Activated CD4-positive, alpha-beta T cell treated with anti-CD3 and anti-CD28 coated beads for 24 hours (primary cell): ENCODE measurements around the gene DUS1L.

Experiments used
- DNase-seq, 2 donors: peaks; one replicate each; pipeline ENCODE4 v3.0.0-alpha.2; 2020; ENCODE audit warnings: low read depth in 2 of 2

The DUS1L gene

DNA sequence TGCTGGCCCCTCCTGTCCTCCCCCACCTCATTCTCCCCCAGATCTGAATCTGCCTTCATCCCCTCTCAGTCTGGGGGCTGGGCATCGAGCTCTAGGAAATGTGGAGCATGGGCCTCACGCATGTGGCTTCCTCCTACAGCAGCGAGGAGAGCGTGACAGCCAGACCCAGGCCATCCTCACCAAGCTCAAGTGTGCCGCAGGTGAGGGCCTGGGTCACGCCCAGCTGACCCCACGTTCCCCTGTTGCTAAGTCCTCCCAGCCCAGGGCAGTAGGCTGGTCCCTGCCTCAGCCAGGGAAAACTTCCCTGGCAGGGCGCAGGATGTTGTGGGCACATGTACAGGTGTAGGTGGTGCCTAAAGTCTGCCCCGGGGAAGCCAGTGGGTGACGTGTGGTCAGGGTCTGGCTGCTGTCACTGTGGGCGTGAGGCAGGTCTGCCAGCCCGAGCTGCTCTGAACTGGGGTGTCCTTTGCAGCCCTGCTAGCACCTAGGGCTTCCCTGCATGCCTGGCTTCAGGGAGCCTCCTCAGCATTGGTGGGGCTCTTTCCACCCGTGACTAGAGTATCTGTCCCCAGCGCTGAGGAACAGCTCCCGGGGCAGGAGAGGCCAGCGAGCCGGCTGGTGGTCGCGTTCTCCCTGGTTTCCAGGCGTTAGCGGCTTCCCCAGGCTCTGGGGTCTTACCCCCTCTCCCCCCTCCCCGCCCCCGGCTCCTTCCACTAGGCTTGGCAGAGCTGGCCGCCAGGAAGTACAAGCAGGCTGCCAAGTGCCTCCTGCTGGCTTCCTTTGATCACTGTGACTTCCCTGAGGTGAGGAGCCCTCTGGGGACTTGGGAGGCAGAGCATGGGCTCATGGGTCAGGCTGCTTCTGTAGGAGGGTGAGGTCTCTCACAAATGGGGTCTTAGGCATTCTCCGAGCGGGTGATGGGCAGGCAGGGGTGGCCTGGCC is 10.3 kb downstream of the DUS1L start:
- DNase-seq, result no peak

DNA sequence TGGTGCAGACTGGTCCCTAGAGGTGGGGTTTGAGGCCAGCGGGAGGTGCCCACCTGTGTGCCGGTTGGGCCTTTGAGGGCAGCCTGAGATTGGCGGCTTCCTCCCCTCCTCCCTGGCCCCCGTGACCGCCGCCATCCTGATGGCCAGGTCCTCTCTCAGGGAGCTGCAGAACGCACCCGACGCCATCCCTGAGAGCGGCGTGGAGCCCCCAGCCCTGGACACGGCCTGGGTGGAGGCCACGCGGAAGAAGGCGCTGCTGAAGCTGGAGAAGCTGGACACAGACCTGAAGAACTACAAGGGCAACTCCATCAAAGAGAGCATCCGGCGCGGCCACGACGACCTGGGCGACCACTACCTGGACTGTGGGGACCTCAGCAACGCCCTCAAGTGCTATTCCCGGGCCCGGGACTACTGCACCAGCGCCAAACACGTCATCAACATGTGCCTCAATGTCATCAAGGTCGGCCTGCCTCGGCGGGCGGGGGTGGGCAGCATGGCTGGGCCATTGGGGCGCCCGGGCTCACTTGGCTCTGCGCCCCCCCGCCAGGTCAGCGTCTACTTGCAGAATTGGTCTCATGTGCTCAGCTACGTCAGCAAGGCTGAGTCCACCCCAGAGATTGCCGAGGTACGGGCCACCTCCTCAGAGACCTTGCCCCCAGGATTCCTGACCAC is 11.1 kb downstream of the DUS1L start:
- DNase-seq, result no peak

DNA sequence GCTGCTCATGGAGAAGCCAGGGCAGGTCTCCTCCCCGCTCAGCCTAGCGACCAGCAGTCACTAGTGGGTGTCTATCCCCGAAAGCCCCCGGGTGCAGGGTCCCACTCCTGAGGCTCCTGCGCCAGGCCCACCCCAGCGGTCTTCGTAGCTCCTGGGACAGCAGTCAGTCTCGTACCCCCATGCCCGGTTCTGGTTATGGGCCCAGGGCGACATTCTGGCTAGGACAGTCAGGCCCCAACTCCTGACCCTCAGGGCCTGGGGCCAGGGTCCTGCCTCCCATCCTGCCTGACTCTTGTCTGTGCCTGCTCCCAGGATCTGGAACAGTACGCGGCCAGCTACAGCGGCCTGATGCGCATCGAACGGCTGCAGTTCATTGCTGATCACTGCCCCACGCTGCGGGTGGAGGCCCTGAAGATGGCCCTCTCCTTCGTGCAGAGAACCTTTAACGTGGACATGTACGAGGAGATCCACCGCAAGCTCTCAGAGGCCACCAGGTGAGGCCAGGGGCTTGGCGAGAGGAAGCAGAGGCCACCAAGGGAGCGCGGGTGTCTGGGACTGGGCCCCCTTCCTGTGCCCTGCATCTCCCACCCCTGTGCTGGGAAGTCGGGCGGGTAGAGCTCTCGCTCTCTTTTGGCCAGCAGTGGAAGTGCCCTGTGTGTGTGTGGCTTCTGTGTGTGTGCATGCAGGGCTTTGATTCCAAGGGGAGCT is 11.9 kb downstream of the DUS1L start:
- no peak for DNase-seq

DNA sequence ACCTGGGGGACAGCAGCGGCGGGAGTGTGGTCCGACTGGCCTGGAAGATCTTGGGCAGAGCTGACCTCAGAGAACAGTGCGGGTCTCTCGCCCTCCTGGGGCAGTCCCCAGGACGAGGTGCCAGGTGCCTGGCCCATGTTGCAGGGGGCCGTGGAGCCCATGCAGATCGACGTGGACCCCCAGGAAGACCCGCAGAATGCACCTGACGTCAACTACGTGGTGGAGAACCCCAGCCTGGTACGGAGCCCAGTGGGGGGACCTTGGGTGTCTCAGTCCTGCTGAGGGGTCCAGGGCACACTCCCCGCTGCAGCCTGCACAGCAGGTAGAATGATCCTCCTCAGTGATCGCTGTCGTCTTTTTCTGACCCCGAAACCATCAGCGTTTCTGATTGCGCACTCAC is 12.5 kb downstream of the DUS1L start:
- no peak for DNase-seq

DNA sequence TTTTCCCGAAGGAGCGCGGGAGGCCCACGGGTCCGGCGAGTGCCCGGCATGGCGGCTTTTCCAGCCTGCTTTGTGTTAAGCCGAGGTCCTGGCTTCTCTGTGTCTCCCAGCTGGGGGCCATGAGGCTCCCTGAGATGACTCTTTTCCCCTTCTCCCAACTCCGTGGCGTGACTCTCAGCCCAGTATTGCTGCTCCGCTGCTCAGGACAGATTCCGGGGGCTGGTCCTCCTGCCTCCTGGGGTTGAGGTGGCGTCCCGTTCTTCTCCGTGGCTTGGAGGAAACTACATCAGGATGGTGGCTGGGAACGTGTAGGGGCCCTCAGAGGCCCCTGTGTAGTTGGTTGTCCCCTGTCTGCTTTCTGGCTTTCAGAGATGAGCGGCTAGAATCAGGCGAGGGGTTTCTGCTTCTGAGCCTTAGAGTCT is 13.0 kb downstream of the DUS1L start:
- no peak for DNase-seq

DNA sequence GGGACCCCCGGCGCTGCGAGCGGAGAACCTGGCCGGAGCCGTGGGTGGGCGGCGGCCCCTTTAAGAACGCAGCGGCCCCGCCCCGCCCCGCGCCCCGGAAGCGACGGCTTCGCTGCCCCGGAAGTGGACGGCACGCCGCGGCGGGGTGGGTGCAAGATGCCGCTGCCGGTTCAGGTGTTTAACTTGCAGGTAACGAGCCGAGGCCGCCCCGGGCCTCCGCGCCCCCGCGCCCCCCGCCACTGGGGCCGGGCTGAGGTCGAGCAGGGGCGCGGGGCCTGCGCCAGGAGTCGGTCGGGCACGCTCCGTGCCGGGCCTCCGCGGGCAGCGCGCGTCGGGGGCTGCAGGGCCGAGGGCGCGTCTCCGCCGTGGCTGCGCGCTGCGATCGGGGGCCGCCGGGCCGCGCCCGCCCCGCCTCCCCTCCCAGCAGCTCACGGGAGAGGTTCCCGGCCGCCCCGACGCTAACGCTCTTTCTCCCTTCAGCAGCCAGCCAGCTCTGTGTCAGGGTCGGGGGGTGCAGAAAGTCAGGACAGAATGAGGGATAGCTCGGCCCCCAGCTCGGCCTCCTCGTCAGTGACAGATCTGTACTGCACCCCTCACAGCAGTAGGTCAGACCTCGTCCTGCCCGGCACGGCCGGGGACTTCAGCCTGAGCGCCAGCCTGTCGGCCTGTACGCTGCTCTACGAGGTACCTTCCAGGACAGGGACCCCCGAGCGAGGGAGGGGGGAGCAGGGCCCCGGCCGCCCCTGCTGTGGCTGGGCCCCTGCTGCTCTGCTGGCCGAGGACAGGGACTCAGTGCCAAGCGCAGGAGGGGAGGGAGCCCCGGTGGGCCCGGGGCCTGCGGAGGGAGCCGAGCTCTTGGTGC is 13.6 kb downstream of the DUS1L start, which contains the start of the genes GPS1 and RFNG:
GPS1 (plus strand) TSS at position 123 of the 862 bp plus-strand sequence; CDS start at position 157, 34 bp downstream.
RFNG (minus strand) TSS at position 36 of the 862 bp plus-strand sequence. CDS start 45 bp downstream, outside the sequence.
- DNase-seq, result peak; percentile 70 to 82

DNA sequence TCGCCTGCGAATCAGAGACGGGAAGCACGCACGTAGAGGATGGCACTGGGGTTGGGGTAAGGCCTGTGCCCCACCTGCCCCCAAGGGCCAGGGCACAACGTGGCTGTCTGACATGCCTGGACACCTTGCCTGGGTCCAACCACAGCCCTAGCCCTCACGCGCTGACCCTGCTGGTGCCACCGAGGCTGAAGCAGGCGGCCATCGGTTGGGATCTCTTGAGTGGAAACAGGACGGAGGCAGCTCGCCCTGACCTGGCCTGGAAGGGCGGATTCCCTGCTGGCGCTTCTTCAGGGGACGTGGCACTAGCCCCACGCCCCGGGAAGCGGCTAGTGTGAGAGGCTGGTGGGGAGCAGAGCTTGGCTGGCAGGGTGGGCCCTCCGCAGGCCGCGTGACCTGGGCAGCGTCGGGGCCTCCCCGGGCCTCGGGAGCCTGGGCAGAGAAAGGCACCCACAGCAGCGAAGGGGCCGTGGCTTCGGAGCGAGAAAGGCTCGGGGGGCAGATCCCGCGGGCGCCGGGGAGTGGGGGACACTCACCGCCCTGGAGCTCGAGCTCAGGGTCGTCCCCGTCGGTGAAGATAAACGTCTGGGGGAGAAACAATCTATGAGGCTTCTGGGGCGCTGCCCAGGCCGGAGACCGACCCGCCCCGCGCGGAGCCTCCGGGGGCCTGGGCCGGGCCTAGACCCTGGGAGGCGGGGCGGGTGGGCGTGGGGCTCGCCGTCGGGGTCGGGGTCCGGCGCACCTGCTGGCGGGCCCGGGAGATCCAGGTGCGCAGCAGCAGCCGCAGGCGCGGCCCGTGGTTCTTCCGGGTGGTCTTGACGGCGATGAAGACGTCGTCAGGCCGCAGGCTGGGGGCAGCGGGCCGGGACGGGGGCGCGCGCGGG is 14.6 kb downstream of the DUS1L start:
- DNase-seq, result no peak

DNA sequence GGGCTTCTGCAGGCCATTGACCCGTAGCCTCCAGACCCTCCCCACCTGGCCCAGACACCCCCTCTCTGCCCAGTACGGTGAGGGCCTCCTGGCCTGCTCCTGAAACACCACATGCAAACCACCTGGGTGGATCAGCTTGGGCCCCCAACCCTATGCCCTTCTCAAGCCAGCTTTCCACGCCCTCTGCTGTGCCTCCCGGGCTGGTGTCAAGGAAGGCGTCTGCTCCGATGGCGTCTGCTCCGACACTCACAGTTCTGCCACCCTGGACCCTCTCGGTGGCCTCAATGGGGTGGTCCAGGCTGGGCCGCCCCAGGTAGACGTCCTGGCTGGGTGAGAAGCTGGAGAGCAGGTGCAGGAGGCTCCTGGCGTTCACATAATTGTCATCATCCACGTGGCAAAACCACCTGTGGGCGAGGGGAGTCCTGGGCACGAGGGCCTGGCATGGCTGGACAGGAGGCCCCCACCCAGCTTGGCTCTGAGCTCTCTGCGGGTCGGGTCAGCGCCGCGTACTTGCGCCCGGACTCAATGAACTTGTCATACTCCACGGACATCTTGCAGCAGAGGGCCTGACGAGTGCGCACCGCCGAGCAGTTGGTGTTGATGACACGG is 15.3 kb downstream of the DUS1L start:
- DNase-seq, result no peak

DNA sequence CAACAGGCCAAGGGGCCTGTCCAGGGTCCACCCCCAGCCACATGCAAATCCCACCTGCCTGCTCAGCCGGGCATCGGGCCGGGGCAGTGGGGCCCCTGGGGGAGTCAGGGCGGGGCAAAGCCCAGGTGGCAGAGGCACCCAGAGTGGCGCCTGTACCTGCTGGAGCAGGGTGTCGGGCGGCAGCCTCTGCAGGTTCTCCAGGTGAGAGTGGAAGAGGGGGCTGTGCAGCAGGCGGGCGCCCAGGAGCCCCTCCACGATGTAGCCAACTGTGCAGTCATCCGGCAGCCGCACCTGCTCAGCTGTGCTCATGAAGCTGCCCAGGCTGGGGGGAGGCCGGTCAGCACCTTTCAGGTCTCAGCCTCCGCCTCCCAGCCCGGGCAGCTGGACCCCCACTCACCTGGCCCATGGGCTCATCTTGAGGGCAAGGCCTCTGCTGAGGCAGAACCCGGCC is 16.1 kb downstream of the DUS1L start:
- no peak for DNase-seq

DNA sequence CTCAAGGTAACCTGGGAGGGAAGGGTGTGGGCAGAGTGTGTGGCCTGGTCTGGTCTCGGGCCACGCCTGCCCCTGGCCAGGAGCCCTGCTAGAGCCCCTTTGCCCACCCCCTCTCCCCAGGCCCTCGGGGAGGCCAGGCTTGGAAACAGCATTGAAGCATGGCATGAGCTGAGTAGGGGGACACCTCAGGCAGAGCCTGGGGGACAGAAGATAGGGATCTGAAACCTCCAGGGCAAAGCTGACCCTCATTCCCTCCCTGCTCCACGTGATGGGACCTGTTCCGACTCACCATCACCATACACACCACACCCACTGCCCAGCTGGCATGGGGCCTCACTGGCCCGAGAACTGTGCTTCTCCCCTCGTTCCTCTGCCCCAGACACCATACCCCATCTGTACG is 16.5 kb downstream of the DUS1L start:
- no peak for DNase-seq

DNA sequence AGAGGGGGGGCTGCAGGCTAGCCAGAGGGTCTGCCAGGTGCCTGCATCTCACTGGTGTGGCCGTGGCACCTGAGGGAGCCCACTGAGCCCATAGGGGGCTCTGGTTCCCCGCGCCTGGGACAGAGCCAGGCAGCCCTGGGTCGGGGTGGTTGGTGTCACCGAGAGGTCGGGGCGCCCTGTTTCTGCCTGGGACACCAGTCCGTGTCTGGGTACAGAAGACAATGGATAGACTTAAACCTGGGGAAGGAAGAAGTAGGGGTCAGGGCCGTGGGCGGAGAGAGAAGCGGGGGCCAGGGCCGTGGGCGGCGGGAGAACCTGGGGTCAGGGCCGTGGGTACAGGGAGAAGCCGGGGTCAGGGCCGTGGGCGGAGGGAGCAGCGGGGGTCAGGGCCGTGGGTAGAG is 17.0 kb downstream of the DUS1L start:
- DNase-seq, result no peak

DNA sequence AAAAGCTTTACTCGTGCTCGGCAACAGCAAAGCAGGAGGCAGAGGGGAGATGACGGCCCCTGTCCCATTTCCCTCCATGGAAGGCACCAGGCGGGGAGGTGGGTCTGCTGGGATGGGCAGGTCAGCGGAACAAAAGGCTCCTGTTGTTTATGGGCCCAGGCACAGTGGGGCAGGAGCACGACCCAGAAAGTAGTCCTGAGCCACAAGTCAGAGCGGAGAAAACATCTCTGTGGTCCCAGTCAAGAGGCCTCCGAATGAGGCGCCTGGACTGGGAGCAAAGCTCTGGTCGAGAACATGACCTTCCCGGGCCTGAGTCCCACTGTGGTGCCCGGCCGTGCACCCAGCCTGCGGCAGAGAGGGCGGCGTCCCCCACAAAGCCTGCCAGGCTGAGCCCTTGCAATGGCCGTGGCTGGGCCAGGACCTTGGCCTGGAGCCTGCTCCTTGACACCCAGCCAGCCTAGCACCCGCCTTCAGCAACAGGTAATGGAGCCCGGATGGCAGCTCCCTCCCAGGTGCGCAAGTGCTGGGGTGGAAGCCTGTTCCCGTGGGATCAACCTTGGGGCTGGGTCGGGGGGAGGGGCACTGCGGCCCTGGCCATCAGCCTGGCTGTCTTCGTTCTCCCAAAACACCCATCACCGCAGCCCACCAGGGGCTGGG is 17.6 kb downstream of the DUS1L start:
- no peak for DNase-seq

DNA sequence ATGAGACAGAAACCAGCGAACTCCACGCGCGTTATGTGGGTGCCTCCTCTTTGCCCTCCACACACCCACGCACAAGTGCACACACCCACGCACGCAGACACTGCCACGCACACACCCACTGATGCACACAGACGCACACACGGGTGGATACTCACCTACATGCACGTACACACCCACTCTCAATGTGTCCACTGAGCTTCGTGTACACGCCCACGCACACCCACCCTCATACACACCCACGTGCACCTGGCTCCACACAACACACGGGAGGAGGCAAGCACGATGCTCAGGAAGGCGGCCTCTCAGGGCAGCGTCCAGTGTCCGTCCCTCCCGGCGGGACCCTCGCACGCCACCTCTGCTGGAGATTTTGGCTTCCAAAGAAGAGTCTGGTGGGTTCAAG is 18.2 kb downstream of the DUS1L start:
- DNase-seq, result no peak

DNA sequence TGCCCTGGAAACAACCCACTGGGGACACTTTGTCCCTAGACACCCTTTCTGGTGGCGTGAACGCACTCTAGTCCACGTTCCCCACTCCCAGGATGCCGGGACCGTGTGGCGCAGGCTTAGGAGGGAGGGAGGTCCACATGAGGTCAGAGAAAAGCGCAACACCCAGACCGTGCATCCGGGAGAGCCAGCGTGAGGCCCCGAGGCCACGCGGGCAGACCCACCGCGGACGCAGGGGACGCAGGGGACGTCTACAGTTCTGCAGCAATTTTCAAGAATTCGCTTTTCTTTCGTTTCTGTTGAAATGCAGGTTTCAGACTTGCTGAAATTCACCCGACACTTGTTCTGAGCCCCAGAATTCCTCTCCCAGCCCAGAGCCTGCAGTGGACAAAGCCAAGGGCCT is 18.7 kb downstream of the DUS1L start:
- no peak for DNase-seq

DNA sequence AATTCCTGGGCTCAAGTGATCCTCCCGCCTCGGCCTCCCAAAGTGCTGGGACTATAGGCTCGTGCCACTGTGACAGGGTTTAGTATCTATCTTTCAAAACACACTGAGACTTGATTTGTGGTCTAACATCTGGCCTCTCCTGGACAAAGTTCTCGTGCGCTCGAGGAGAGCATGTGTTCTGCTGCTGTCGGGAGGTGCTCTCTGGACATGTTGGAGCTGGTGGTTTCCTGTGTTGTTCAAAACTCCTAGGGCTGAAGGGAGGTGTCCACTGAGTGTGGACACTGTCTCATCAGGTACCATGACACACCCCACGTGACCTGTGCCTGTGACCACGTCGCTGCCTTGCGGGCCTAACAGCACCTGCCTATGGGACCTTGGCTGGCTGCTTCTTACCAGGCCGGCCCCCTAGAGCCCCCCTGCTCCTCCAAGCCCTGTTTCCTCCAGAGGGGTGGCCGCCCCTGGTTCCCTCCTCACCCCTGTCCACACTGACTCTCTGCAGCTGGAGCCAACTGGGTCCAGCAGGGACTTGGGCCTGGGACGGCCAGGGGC is 19.6 kb downstream of the DUS1L start:
- no peak for DNase-seq

DNA sequence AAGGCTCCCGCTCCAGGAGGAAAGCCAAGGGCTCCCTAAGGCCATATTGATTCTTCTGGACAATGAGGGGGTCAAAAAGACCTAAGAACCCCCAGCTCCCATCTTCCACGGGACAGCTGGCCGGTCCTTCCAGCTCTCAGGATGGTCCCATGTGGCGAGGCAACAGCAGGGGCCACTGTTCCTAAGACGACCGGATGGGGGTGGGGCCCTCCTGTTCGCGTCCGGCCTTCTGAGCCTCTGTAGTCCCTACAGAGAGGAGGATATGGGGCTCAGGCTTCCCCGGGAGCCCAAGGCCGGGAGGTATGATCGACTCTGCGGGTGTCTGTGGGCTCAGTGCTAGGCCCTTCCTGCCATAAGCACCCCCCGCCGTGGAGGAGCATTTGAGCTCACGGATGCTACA is 22.1 kb downstream of the DUS1L start:
- DNase-seq, result no peak

DNA sequence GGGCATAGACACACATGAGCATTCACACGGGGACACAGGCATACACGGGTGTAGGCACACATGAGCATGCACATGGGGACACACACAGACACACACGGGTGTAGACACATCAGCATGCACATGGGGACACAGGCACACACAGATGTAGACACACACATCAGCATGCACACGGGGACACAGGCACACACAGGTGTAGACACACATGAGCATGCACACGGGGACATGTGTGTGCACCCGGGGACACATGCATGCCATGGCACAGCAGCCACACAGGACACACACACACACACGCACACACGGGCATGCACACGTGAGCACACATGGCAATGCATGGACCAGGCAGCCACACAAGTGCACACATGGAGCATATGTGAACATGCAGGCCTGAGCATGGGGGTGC is 23.0 kb downstream of the DUS1L start:
- DNase-seq, result no peak

DNA sequence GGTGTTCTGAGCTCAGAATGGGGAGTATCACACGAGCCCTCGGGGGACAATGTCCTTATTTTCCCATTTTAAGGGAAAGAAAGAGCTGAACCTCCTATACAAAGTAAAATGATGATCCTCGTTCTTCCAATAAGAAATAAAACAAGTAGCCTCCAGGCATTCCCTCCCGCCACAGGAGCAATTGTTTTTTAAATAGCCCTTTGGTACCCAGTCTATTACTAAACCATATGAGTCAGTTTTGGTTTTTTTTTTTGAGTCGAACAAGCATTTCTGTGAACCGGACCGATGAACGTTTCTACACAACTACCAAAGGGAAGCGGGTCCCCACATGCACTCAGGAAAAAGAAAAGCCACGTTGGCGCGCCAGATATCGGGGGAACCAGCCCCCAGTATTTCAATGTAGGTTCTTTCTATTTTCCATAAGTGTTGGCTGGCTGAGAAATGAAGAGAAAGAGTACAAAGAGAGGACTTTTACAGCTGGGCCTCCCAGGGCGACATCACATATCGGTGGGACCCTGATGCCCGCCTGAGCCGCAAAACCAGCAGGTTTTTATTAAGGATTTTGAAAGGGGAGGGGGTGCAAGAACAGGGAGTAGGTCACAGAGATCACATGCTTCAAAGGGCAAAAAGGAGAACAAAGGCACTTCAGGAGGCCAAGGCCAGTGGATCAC is 24.3 kb downstream of the DUS1L start:
- no peak for DNase-seq
